Neuronal stem cell (in vitro differentiated cells): ENCODE measurements around the gene SLC25A41.

Experiments
- DNase-seq: peaks from one replicate; pipeline ENCODE4 v3.0.0-alpha.2; 2013; ENCODE audit warnings: low spot score
- H2AFZ ChIP-seq: one replicate; pipeline ENCODE4 v1.6.1; 2013; ENCODE audit warnings: mild to moderate bottlenecking, low read length, inconsistent platforms
- H2AK5ac ChIP-seq: 2 replicates; pipeline ENCODE4 v1.6.1; 2013; ENCODE audit warnings: low read depth, mild to moderate bottlenecking, inconsistent platforms, low read length, moderate library complexity, mixed read lengths
- H2BK120ac ChIP-seq: 2 replicates; pipeline ENCODE4 v1.6.1; 2013; ENCODE audit warnings: low read depth, mild to moderate bottlenecking, inconsistent platforms, low read length, moderate library complexity, mixed read lengths
- H2BK12ac ChIP-seq: one replicate; pipeline ENCODE4 v1.6.1; 2013; ENCODE audit warnings: low read length, inconsistent platforms
- H2BK15ac ChIP-seq: 2 replicates; pipeline ENCODE4 v1.6.1; 2013; ENCODE audit warnings: mild to moderate bottlenecking, low read length, inconsistent platforms, mixed read lengths
- H2BK5ac ChIP-seq: one replicate; pipeline ENCODE4 v1.6.1; 2013; ENCODE audit warnings: inconsistent platforms, mild to moderate bottlenecking, low read length, moderate library complexity
- H3K14ac ChIP-seq: one replicate; pipeline ENCODE4 v1.6.1; 2013; ENCODE audit warnings: low read length, inconsistent platforms
- H3K18ac ChIP-seq: 2 replicates; pipeline ENCODE4 v1.6.1; 2013; ENCODE audit warnings: low read length, inconsistent platforms
- H3K23ac ChIP-seq: 2 replicates; pipeline ENCODE4 v1.6.1; 2013; ENCODE audit warnings: low read depth, mild to moderate bottlenecking, mixed read lengths, low read length, inconsistent platforms; ENCODE audit not compliant: poor library complexity
- H3K27ac ChIP-seq: replicated peaks from 3 replicates; pipeline ENCODE4 v1.5.1; 2013; ENCODE audit warnings: low read length, inconsistent platforms
- H3K27me3 ChIP-seq, 3 experiments: 2 replicates each; pipeline ENCODE4 v1.6.1; 2013; ENCODE audit warnings: low read length in 3 of 3, mild to moderate bottlenecking in 2 of 3, inconsistent platforms in 1 of 3, low read depth in 1 of 3, mixed read lengths in 1 of 3, moderate library complexity in 1 of 3; ENCODE audit not compliant: control insufficient read depth in 3 of 3, insufficient read depth in 3 of 3
- H3K36me3 ChIP-seq, 2 donors: replicated peaks in 1 of 2; 2 replicates each; pipeline ENCODE4 v1.6.1; 2013; ENCODE audit warnings: low read length in 2 of 2; ENCODE audit not compliant: control insufficient read depth in 2 of 2, insufficient read depth in 2 of 2
- H3K4ac ChIP-seq: 2 replicates; pipeline ENCODE4 v1.6.1; 2013; ENCODE audit warnings: inconsistent platforms, mild to moderate bottlenecking, low read length, moderate library complexity
- H3K4me1 ChIP-seq, 2 donors: 1 replicate in 1 of 2; 2 replicates in 1 of 2; pipeline ENCODE4 v1.6.1; 2013; ENCODE audit warnings: low read length in 2 of 2, low read depth in 1 of 2; ENCODE audit not compliant: control insufficient read depth in 2 of 2, insufficient read depth in 1 of 2
- H3K4me2 ChIP-seq: one replicate; pipeline ENCODE4 v1.6.1; 2013; ENCODE audit warnings: mild to moderate bottlenecking, low read length, inconsistent platforms; ENCODE audit not compliant: insufficient read depth, poor library complexity, severe bottlenecking
- H3K4me3 ChIP-seq, 2 donors: 2 replicates each; pipeline ENCODE4 v1.5.1; 2013; ENCODE audit warnings: low read length in 2 of 2, mild to moderate bottlenecking in 2 of 2, inconsistent platforms in 1 of 2, moderate library complexity in 1 of 2
- H3K79me1 ChIP-seq: one replicate; pipeline ENCODE4 v1.6.1; 2013; ENCODE audit warnings: low read depth, mild to moderate bottlenecking, inconsistent platforms, low read length, moderate library complexity
- H3K9ac ChIP-seq: one replicate; pipeline ENCODE4 v1.6.1; 2013; ENCODE audit warnings: mild to moderate bottlenecking, low read depth, low read length, inconsistent platforms; ENCODE audit not compliant: poor library complexity
- H3K9me3 ChIP-seq, 2 donors: replicated peaks in 1 of 2; 2 replicates each; pipeline versions ENCODE3 to v1.6.1; 2013; ENCODE audit warnings: low read length in 2 of 2, mild to moderate bottlenecking in 2 of 2, inconsistent platforms in 1 of 2, low read depth in 1 of 2, mixed read lengths in 1 of 2, moderate library complexity in 1 of 2; ENCODE audit not compliant: control insufficient read depth in 2 of 2, insufficient read depth in 1 of 2
- H4K8ac ChIP-seq: one replicate; pipeline ENCODE4 v1.6.1; 2013; ENCODE audit warnings: low read depth, mild to moderate bottlenecking, inconsistent platforms, low read length, moderate library complexity
- H4K91ac ChIP-seq: one replicate; pipeline ENCODE4 v1.6.1; 2013; ENCODE audit warnings: low read length, low read depth, mild to moderate bottlenecking, inconsistent platforms; ENCODE audit not compliant: poor library complexity
- WGBS, 2 donors: extraction: QIAGEN DNeasy Blood & Tissue Kit; methylation state at CpG; one replicate each; pipeline ENCODE4 v1.1.7; 2013; ENCODE audit warnings: missing lambda C conversion rate in 2 of 2, mixed read lengths in 1 of 2; ENCODE audit not compliant: insufficient read length in 2 of 2, insufficient replicate concordance in 1 of 2; ENCODE audit errors: extremely low coverage in 2 of 2; 5-methylcytosine and 5-hydroxymethylcytosine counted together

The SLC25A41 gene

DNA sequence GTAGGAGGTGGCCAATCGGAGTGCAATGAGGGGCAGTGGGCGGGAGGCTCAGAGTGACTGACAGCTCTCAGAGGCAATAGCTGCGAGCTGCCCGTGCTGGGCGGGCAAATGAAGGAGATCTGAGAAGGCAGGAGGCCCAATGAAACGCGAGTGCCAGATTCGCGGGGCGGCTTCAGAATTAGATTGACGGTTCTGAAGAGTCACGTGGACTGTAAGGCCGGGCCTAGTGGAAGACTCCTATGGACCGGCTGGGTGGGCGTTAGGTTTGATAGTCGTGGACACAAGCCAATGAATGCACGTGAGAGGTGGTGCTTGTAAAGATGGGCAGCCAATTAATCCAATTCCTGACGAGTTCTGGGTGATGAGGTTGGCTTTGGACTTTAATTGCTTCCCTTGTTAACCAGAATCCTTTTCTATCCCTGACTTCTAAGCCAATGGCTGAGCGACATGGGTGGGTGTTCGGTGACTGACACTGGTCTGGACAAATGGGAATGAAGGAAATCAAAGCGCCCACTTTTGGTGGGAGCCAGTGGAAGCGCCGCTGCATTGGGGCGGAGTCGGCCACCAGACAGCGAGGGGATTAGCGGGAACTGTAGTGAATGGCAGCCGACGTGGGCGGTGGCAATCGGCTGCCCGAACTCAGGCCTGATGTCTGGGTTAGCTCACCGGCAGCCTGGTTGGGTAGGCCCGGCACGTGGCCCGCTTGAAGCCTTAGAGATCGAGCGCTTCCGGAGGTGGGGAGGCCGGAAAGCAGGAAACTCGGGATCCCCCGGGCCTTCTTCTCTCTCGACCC is 8.4 kb downstream of the SLC25A41 start:
- peak overlapping the region; percentile 79 for H2AFZ ChIP-seq
- H4K8ac ChIP-seq = no peak overlapping the region
- H3K27me3 ChIP-seq = peaks cover 0 to 5% (median 4%) of the 10 kb centered on the region in 3 experiments
- H3K9ac ChIP-seq = no peak overlapping the region
- H3K14ac ChIP-seq = no peak overlapping the region
- peaks cover 4 to 5% of the 10 kb centered on the region in 2 donors for H3K9me3 ChIP-seq
- peaks cover 9 to 13% of the 10 kb centered on the region in 2 donors for H3K4me1 ChIP-seq
- H3K4me2 ChIP-seq = peak overlapping the region; percentile 15
- H4K91ac ChIP-seq = no peak overlapping the region
- no peak overlapping the region for H2BK120ac ChIP-seq
- H3K4ac ChIP-seq = no peak overlapping the region
- peak overlapping the region; percentile 78 for H3K18ac ChIP-seq
- H3K4me3 ChIP-seq = no peak overlapping the region
- no CpG with 5 or more reads among the region's 43 CpGs for WGBS, 2 donors
- H3K27ac ChIP-seq = peak overlapping the region; percentile 52
- H2BK12ac ChIP-seq = no peak overlapping the region
- peak overlapping the region; percentile 2 for H2BK15ac ChIP-seq
- no peak overlapping the region for H3K23ac ChIP-seq
- DNase-seq = peak; percentile 100
- peaks cover 18% of the 10 kb centered on the region for H3K79me1 ChIP-seq
- no peak overlapping the region for H2AK5ac ChIP-seq
- H2BK5ac ChIP-seq = no peak overlapping the region
- peaks cover 21 to 33% of the 10 kb centered on the region in 2 donors for H3K36me3 ChIP-seq

DNA sequence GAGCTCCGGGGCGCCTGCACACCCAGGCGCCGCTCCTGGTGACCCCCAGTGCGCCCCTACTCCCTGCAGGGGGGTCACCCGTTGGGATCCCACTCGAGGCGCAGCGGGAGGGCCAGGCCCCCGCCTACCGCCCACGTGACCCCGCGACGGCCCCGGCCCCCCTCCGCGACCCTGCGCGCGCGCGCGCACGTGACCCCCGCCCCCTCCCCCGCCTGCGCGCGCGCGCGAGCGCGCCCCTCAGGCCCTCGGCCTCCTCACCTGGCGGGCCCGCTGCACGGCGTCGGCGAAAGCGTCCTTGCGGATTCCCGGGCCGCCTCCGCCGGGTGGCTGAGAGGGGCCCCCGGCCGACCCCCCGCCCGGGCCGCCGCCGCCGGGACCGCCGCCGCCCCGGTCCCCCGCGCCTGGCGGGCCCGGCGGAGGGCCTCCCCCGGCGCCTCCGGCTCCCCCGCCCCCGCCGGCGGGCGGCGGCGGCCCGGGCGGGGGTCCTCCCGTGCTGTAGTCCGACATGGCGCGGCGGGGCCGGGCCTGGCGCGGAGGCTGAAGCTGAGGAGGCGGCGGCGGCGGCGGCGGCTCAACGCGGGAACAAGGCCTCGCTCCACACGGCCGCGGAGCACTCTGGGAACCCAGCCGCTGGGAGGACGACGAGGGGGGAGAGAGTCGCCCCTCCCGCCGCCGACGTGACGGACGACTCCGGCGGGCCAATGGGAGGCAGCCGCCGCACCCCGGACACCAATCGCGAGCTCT is 9.2 kb downstream of the SLC25A41 start, which contains the start of gene KHSRP:
Gene KHSRP (minus strand): TSS at position 617 of the 744 bp plus-strand sequence. CDS start 110 bp downstream, at position 507.
- no peak for DNase-seq
- Histone ChIP-seq H3K4me2 (peak within 1 kb of the TSS; percentile 82), H3K9ac (peak within 1 kb of the TSS; percentile 92)

GRCh38 chr19:6423499-6424194 is 9.9 kb downstream of the SLC25A41 start:
- Histone ChIP-seq H3K4me3 (peak overlapping the region; percentile 96 to 98), H3K4me1 (peaks cover 9 to 13% of the 10 kb centered on the region in 2 donors), H3K79me1 (peaks cover 23% of the 10 kb centered on the region), H3K4me2 (peak overlapping the region; percentile 82), H3K36me3 (peaks cover 35 to 48% of the 10 kb centered on the region in 2 donors), H3K14ac (peak overlapping the region; percentile 75), H4K91ac (no peak overlapping the region), H2AK5ac (peak overlapping the region; percentile 60), H3K27ac (no peak overlapping the region), H3K4ac (no peak overlapping the region), H3K9ac (peak overlapping the region; percentile 92), H2BK15ac (no peak overlapping the region), H2AFZ (no peak overlapping the region), H2BK12ac (no peak overlapping the region), H2BK120ac (no peak overlapping the region), H2BK5ac (peak overlapping the region; percentile 11), H3K27me3 (no peaks in the 10 kb centered on the region), H4K8ac (no peak overlapping the region), H3K9me3 (peaks cover 4 to 5% of the 10 kb centered on the region in 2 donors), H3K23ac (peak overlapping the region; percentile 75), H3K18ac (peak overlapping the region; percentile 86)
- WGBS, 2 donors = no CpG with 5 or more reads among the region's 20 CpGs
- no peak for DNase-seq

More for the DNA sequence above, 9.2 kb downstream of the SLC25A41 start, which contains the start of gene KHSRP:
- no CpG with 5 or more reads among the region's 114 CpGs for WGBS, 2 donors
- Histone ChIP-seq H3K79me1 (peaks cover 20% of the 10 kb centered on the region), H4K91ac (no peak within 1 kb of the TSS), H2BK12ac (no peak within 1 kb of the TSS), H3K27ac (peak within 1 kb of the TSS; percentile 52), H2AFZ (peak within 1 kb of the TSS; percentile 79), H3K4me3 (peak within 1 kb of the TSS; percentile 96 to 98), H3K4me1 (peaks cover 9 to 13% of the 10 kb centered on the region in 2 donors), H2BK5ac (peak within 1 kb of the TSS; percentile 11), H2BK120ac (no peak within 1 kb of the TSS), H3K27me3 (no peaks in the 10 kb centered on the region), H3K9me3 (peaks cover 4 to 5% of the 10 kb centered on the region in 2 donors), H3K23ac (peak within 1 kb of the TSS; percentile 96), H2AK5ac (peak within 1 kb of the TSS; percentile 60), H3K18ac (peak within 1 kb of the TSS; percentile 89), H3K14ac (peak within 1 kb of the TSS; percentile 75), H2BK15ac (peak within 1 kb of the TSS; percentile 2), H3K4ac (no peak within 1 kb of the TSS), H3K36me3 (peaks cover 28 to 41% of the 10 kb centered on the region in 2 donors), H4K8ac (no peak within 1 kb of the TSS)
